ENCODE data around the gene CWC27.

Gene CWC27

DNA sequence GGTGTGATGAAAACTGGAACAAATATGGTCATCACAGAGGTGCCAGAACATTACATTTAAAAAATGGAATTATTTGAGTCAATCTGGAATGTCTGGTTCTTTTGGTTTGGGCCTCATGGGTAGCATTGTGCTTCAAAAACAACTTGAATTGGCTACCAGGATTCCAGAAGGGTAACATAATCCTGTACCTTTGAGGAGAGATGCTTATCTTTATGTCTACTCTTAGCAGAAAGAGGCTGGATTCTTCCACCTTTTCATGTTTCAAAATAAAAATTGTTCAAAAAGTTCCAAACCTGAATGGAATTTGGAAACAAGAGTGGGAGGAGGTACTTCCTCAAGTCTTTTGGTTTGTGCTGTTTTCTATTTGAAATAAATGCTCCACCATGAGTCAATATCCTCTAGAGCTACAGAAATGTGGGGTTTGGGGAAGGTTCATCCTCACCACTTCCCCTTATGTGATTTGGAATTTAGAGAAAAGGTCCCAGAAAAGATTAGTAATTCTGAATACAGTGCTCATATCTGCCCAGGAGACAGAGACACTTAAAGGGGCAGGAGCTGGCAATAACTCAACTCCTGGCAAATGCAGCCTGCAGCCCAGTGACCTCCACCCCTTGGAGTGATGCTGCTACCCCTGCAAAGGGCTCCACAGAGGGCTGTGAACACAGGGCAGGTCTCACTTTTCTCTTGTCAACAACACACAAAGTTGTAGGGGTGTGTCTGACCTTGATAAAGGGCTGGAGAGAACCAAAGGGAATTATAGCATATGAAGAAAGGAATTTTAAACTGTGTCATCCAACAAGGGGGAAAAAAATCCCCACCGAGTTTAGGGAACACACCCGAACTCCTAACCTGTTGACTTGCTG is 272.8 kb downstream of the CWC27 start:
- no peak for FAIRE-seq

- no peak for FAIRE-seq
Observed at GRCh38 chr5:65043843-65044359, 275.2 kb downstream of the CWC27 start.

- no peak for FAIRE-seq
Observed at GRCh38 chr5:65047225-65047624, 278.5 kb downstream of the CWC27 start.

- no peak for FAIRE-seq
Observed at GRCh38 chr5:65047948-65048690, 279.4 kb downstream of the CWC27 start.

DNA sequence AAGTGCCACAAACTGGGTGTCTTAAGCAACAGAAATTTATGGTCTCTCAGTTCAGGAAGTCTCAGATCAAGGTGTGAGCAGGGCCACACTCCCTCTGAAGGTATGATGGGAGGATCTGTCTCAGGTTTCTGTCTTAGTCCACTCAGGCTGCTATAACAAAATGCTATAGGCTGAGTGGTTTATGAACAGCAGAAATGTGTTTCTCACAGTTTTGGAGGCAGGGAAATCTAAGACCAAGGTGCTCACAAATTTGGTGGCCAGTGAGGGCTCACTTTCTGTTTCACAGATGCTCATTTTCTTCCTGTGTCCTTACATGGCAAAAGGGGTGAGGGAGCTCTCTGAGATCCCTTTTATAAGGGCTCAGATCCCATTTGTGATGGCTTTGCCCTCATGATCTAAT is 281.4 kb downstream of the CWC27 start:
- FAIRE-seq = no peak

GRCh38 chr5:65050826-65051498 is 282.2 kb downstream of the CWC27 start:
- no peak for FAIRE-seq

- FAIRE-seq = no peak
Observed at GRCh38 chr5:65055938-65056337, 287.2 kb downstream of the CWC27 start.

GRCh38 chr5:65059681-65060598 is 291.2 kb downstream of the CWC27 start:
- FAIRE-seq = no peak

DNA sequence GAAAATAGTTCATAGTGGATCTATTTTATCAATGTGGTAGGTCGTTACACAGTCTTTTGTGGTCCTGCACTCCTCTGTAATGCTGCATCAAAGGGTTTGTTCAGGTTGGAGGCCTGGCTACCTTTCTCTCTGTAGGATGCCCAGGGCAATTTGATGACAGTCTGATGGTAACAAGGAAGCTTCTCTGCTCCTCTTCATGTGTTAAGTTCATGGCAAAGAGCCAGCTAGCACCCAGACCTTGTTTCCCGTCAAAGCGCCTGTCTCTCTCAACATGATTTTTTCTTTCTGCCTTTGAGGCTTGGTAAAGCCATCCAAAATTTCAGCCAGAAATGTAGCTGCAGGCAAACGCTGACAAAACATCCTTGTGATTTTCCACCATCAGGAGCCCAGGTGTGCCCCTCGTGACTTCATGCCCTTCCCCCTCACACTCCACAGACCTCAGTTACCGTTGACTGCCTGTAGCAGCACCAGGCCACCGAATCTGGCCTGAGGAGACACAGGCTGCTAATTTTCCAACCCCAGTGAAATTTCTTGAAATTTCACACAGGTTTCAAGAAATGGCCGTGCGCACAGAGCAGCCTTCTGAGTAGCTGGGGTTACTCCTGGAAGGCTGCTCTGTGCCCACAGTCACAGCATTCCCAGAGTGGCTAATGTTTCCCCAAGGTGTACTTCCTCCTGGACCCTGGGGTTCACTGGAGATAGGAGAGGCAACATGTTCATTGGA is 292.7 kb downstream of the CWC27 start:
- FAIRE-seq = no peak

- FAIRE-seq = no peak
Observed at GRCh38 chr5:65061974-65062353, 293.2 kb downstream of the CWC27 start.

DNA sequence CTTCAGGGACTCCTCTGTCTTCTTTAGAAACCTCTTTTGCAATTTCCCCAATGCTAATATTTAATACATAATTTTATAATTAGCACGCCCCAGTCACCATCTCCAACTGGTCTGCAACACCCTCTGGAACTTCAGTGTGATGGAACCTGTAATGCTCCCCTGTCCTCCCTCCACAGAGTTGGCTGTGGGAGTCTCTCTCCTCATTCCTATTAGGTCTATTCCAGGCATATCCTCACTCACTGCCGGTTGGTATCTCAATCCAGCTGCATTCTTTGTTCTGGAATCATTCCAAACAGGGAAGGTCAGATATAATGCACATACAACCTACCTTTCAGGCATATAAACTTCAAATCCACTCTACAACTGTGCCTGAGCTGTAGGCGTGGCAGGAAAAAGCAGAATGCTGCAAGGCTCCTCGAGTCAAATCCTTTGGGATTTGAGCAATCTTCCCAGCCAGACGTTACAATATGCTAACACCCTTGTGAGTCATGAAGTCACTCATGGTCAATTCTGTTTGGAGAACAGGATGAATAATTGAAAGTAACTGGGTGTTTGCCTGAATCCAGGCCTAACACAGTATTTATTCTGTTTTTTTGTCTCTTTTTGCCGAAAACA is 293.8 kb downstream of the CWC27 start:
- FAIRE-seq = no peak

GRCh38 chr5:65065001-65065511 is 296.3 kb downstream of the CWC27 start:
- FAIRE-seq = no peak

GRCh38 chr5:65066387-65067146 is 297.8 kb downstream of the CWC27 start:
- FAIRE-seq = no peak

DNA sequence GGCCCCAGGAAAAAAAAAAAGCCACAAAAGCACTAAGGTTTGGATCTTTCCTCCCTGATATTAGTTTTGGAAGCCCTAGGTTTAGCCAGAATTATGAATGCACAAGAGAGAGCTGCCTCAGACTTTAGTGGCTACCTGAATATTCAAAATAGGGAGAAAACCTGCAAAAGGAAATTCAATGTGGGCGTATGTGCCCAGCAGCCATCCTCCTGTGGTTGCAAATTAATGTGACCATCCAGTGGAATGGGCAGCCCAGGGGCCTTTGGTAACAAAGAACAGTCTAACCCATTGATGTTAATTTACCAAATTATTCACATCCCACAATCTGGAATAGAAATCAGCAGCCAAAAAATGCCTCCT is 298.4 kb downstream of the CWC27 start:
- no peak for FAIRE-seq

Measured in islet of Langerhans (tissue), 1 donor.